GM19025 (cell line): ENCODE data around the gene FAM118B.

Experiments used
- ATAC-seq: cut with Tn5 transposase; IDR thresholded peaks from one replicate; pipeline ENCODE4 v1.9.1; 2021; ENCODE audit warnings: mild to moderate bottlenecking, low read depth, moderate library complexity; ENCODE audit not compliant: unreplicated experiment

Gene FAM118B

DNA sequence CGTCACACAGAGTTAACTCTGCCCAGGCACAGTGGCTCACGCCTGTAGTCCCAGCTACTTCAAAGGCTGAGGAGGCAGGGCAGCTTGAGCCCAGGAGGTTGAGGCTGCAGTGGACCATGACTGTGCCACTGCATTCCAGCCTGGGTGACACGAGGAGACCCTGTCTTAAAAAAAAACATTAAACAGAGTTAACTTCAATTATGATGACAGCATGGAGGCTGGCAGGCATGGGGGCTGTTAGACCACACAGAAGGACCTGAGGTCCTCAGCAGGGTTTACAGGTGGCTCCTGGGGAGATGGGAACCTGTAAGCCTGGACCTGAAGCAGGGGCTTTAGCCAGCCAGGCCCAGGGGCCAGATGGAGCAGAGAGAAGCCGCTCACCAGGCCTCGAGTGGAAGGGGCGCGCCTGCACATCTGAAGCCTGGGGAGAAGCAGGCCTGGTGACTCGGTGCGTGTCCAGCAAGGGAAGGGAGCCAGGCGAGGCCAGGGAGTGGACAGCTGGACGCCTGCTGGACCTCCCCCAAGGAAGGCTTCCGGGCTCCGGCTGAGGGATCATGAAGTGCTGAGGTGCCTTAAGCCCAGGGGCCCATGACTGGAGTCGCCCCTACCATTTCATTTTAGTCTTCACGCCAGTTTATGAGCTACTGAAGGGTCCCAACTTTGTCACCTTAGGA lies 25.4 kb upstream of the FAM118B start:
- ATAC-seq = no peak

DNA sequence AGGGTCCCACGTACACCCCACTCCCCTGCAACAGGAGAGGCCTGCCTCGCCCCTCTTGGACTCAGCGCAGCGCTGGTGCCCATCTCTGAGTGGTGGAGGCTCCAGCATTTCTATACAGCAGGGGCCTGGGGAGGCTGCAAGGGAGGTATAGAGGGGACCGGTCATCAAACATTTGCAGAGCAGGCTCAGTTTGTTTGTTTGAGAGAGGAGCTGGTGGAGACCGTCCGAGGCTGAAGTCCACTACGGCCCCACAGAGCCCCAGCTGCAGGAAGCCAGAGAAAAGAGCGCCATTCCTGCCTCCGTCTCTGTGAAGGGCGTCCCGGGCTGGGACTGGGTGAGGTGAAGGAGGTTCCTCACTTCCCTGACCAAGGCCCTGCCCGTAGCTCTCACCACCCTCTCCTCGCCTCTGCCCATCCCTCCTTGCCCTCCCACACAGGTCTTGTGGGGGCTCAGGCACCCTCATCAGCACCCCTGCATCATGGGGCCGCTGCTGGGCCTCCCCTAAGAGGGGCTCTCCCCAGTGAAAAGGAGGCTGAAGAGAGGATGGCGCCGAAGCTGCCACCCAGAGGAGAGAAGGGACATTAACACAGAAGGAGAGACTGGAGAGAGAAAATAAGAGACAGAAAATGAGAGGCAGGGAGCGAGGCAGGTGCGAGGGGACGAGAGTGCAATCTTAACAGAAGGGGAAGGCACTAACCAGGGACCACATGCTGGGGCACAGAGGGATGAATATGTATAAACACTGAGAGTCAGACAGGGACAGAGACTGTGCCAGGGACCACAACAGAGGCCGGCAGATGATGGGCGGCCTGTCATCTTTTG lies 24.7 kb upstream of the FAM118B start:
- ATAC-seq = no peak

DNA sequence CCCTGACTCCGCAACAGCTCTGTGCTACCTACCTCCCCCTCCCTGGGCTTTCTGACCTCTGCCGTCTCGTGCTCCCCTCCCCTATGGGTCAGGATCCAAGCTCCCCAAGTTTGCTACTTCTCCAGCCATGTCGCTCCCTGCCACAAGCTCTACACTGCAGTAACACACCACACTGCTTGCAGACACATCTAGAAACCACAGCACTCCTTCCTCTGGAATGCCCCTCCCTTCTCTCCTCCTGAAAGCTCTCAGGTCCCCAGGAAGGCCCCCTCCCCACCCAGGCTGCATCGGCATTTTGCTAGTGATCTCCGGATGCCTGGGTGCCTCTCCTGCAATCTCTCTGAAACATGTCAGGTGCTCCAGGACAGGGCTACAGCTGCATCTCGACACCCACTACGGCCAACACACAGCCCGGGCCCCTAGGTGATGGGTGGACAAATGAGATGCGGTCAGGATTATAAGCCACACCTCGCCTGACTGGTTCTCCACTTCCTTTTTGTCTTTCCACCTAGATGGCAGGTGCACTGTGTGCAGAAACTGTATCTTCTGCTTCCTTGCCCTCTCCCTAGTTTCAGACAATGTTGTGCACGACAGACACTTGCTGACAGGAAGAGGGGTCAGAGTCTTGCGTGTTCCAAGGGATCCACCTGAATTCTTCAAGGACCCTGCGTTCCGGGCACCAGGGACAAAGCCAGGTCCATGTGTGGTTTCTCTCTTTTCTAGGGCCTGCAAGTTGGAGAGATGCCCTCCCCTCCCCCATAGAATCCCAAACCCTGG lies 23.1 kb upstream of the FAM118B start:
- peak; percentile 52 for ATAC-seq

DNA sequence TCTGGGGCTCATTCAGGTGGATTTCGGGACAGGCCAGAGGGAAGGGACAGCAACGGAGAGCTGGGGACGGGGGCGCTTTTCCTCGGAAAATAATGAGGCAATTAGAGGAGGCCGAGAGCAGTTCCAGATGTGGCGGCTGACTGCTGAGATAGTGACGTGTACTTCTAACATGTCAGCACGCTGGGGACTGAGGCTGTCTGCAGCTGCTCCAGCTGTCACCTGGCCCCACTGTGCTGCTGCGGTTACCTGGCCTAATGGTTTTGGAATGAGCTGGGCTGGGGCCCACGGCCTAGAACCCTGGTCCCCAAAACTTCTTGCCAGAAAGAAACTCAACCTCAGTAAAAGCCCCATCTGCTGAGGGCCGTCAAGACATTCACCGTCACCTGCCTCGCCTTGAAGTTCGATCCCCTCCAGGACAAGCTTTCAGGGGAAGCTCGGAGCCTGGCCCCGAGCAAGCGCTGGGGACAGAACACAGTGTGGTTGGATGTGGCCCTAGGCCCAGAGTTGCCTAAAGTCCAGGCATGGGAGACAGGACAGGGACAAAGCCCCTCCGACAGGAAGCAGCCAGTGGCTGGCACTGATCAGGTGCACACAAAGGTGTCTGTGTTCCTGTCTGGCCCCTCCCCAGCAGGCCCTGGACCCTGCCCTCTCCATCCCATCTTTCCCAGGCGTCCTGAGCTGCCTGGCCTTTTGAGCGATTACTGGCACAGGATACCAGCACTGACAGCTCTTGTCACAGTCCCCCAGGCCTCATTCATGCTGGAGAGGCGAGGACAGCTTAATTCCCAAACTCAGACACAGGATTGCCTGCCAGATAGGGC lies 22.3 kb upstream of the FAM118B start:
- peak; percentile 90 for ATAC-seq

- no peak for ATAC-seq
Observed at GRCh38 chr11:126190792-126191191, 20.8 kb upstream of the FAM118B start.

- ATAC-seq = no peak
Observed at GRCh38 chr11:126191379-126192073, 20.1 kb upstream of the FAM118B start.

- ATAC-seq = no peak
Observed at GRCh38 chr11:126192361-126192760, 19.2 kb upstream of the FAM118B start.

DNA sequence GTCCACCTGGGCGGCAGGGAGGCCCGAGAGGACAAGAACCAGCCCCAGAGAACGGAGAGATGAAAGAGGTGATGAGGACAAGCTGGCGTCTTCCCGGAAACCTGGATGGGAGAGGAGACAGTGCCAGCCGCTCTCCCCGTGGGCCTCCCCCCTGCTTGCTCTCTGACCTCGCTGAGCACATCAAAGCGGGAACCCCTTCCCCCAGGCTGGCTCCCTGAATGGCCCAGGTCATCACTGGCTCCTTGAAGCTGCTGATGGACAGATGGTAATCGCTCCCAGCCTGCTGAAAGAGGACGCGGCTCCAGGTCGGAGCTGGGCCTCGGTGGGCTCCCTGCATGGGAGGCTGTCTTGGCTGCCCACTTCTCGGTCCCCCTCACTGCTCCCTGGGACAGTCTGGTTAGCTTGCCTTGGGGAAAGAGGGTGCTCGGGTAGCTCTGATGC lies 18.5 kb upstream of the FAM118B start:
- no peak for ATAC-seq

- no peak for ATAC-seq
Observed at GRCh38 chr11:126194121-126194543, 17.4 kb upstream of the FAM118B start.

DNA sequence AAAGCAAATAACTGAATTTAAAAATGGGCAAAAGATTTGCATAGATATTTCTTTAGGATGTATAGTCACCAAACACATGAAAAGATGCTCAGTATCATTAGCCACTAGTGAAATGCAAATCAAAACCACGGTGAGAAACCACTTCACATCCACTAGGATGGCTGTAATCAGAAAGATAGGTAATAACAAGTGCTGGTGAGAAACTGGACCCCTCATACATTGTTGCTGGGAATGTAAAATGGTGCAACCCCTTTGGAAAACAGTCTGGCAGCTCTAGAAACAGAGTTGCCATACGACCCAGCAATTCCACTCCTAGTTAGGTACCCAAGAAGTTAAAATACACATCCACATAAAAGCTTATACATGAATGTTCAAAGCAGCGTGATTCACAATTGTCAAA lies 16.5 kb upstream of the FAM118B start:
- ATAC-seq = no peak

GRCh38 chr11:126197277-126197939 lies 14.2 kb upstream of the FAM118B start:
- ATAC-seq = peak; percentile 75

- no peak for ATAC-seq
Observed at GRCh38 chr11:126198648-126199047, 12.9 kb upstream of the FAM118B start.

- no peak for ATAC-seq
Observed at GRCh38 chr11:126202646-126203359, 8.8 kb upstream of the FAM118B start.

- ATAC-seq = no peak
Observed at GRCh38 chr11:126205359-126205758, 6.2 kb upstream of the FAM118B start.

DNA sequence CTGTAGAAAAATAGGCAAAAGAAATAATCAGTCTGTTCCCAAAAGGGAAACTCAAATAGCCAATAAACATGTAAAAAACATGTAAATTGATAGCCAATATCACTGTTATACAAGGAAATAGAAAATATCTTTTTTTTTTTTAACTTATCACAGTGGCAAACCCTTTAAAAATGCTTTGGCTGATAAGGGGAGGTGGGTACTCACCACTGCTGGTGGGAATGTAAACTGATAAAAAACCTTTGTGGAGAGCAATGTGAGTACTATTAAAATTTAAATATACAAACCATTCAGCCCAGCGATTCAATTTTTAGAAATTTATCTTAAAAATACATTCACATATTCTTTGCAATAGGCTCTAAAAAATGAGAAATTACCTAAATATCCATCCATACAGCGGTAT lies 3.7 kb upstream of the FAM118B start:
- ATAC-seq = no peak

- ATAC-seq = no peak
Observed at GRCh38 chr11:126210871-126211235, 729 bp upstream of the FAM118B start.

- no peak for ATAC-seq
Observed at GRCh38 chr11:126212089-126212660, 593 bp downstream of the FAM118B start.

DNA sequence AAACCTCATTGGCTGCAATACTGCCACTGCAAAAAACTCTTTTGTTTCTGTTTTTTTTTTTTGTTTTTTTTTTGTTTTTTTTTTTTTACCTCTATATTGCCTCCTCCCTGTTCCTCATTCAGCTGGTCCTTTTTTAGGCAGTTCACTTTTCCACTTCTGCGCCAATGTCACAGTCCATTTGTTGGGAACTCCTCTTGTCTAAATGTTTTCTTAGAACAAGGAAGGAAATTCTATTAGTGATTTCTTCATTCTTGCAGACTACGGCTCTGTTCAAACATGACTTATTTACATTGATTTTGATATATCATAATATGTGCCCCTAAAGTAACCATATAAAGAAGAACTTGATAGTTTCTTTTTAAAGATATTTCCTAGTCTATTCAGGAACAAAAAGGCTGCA lies 2.9 kb downstream of the FAM118B start:
- no peak for ATAC-seq
